Measurements from ENCODE around the gene SEC14L1. TPM values are rescaled to one million over a fixed set of nuclear protein-coding genes. Genes with fewer than 3 reads are reported as not detected.

SEC14L1 gene
- total and polyA plus RNA-seq, 2 of the 8 experiments (the other 6 are each of a cell fraction or from before 2014, with no cell fraction given) = 27.2 to 74.4 TPM

- Histone ChIP-seq H2BK15ac (ENCODE audit: low read length) (no peak overlapping the region), H3K4me3 (ENCODE audit: extremely low read depth in 1 of 4, insufficient read depth in 2 of 4, low read depth in 3 of 4, low read length in 4 of 4) (no peak overlapping the region), H2BK12ac (ENCODE audit: low read depth, low read length) (no peak overlapping the region), H4K20me1 (replicated peaks in 1 of 2; ENCODE audit: control insufficient read depth in 1 of 2, insufficient read depth in 2 of 2, low read length in 2 of 2) (no peaks in the 10 kb centered on the region), H3K9me3 (ENCODE audit: insufficient read depth in 2 of 2, low read depth in 1 of 2, low read length in 1 of 2) (no peaks in the 10 kb centered on the region), H3K79me1 (ENCODE audit: low read depth, low read length) (no peaks in the 10 kb centered on the region), H3K23me2 (ENCODE audit: low read depth, low read length) (no peaks in the 10 kb centered on the region), H2AFZ (ENCODE audit: low read length) (no peak overlapping the region), H3K4ac (replicated peaks; ENCODE audit: insufficient read length, low read depth, low read length) (no peak overlapping the region), H2BK20ac (ENCODE audit: low read length) (no peak overlapping the region), H2BK5ac (ENCODE audit: low read depth, low read length) (no peak overlapping the region), H4K8ac (ENCODE audit: extremely low read depth, insufficient read depth, low read length) (no peak overlapping the region), H3K9ac (replicated peaks in 1 of 4; ENCODE audit: extremely low read depth in 1 of 4, low read depth in 3 of 4, low read length in 3 of 4) (no peak overlapping the region), H3K56ac (replicated peaks; ENCODE audit: insufficient read length, low read depth, low read length) (no peak overlapping the region), H4K91ac (replicated peaks; ENCODE audit: insufficient read length, low read length) (no peak overlapping the region), H3K79me2 (ENCODE audit: control insufficient read depth in 1 of 2, insufficient read depth in 2 of 2, low read length in 2 of 2) (no peaks in the 10 kb centered on the region), H3K14ac (ENCODE audit: insufficient read length) (no peak overlapping the region), H3K23ac (ENCODE audit: insufficient read length) (no peak overlapping the region), H3K27ac (ENCODE audit: low read depth, low read length) (no peak overlapping the region), H2BK120ac (replicated peaks; ENCODE audit: low read depth, low read length) (no peak overlapping the region), H4K5ac (ENCODE audit: insufficient read length, low read depth, low read length) (no peak overlapping the region), H3K4me1 (replicated peaks in 1 of 4; ENCODE audit: control insufficient read depth in 3 of 4, insufficient read depth in 4 of 4, low read length in 3 of 4) (no peaks in the 10 kb centered on the region), H2AK5ac (ENCODE audit: low read depth, low read length) (no peak overlapping the region), H3K27me3 (replicated peaks in 1 of 4; ENCODE audit: control insufficient read depth in 3 of 4, extremely low read depth in 1 of 4, insufficient read depth in 3 of 4, low read length in 3 of 4) (no peaks in the 10 kb centered on the region), H3K4me2 (ENCODE audit: insufficient read depth in 1 of 2, low read depth in 2 of 2, low read length in 2 of 2) (no peak overlapping the region), H3K36me3 (ENCODE audit: control insufficient read depth in 2 of 4, insufficient read depth in 4 of 4, low read length in 3 of 4) (no peaks in the 10 kb centered on the region), H3K18ac (ENCODE audit: extremely low read depth, low read length) (no peak overlapping the region)
- no peak for FAIRE-seq
- WGBS, 2 experiments (ENCODE audit: extremely low coverage in 1 of 2, insufficient coverage in 1 of 2, insufficient read length in 1 of 2, insufficient replicate concordance in 2 of 2, low coverage in 1 of 2, low lambda C conversion rate in 2 of 2, missing lambda C conversion rate in 1 of 2) = 94% methylated on average over 7 of the region's 7 CpGs; no CpG with 5 or more reads in 1 of the 2 experiments
- DNase-seq (ENCODE audit: low read depth in 1 of 2, low spot score in 2 of 2) = no peak
- no peak for TF ChIP-seq RBBP5 (IDR thresholded peaks at IDR 0.05; ENCODE audit: borderline replicate concordance, low read depth, low read length)
- no peak for TF ChIP-seq CHD1 (IDR thresholded peaks at IDR 0.05; ENCODE audit: low read depth, low read length)
- TF ChIP-seq TBP (IDR thresholded peaks at IDR 0.05; ENCODE audit: low read depth, low read length) = no peak
- POLR2A ChIA-PET (ENCODE audit: partially characterized antibody) = interaction anchor here (1.1 to 2.1 kb wide), 2 partner anchors 13 to 19 kb away, joined by 3 to 5 read pairs; no protein-coding TSS in a partner anchor
- CTCF ChIA-PET (ENCODE audit: partially characterized antibody) = interaction anchor here (0.8 to 2.8 kb wide), 5 partner anchors 8 to 34 kb away, joined by 3 to 11 read pairs (median 4); no protein-coding TSS in a partner anchor
Observed at GRCh38 chr17:77120868-77121267, 19.9 kb upstream of the SEC14L1 start.
